ENCODE data around the gene LRRC14B.
"Not testable (repeated sequence)": the region's sequence is repeated elsewhere in the genome, so short reads cannot be mapped to it uniquely, and the experiment has no call there.

Gene LRRC14B

GRCh38 chr5:243683-244367 lies 52.5 kb downstream of the LRRC14B start:
- DNase-seq: not testable (repeated sequence)

GRCh38 chr5:245717-246116 lies 54.4 kb downstream of the LRRC14B start:
- not testable (repeated sequence) for DNase-seq
